Measurements from ENCODE around the gene NR3C2.

Gene NR3C2

GRCh38 chr4:148441624-148441985 is 609 bp downstream of the NR3C2 start:
- Histone ChIP-seq H3K27ac (ENCODE audit: low read depth, low read length) (no peak overlapping the region), H3K14ac (ENCODE audit: low read length) (no peak overlapping the region), H3K4me2 (ENCODE audit: low read length) (peak overlapping the region; percentile 99), H2BK12ac (ENCODE audit: low read length) (no peak overlapping the region), H2AFZ (ENCODE audit: insufficient read depth, low read length, poor library complexity) (no peak overlapping the region), H4K91ac (ENCODE audit: low read depth, low read length) (no peak overlapping the region), H4K8ac (ENCODE audit: low read depth, low read length) (no peak overlapping the region), H3K27me3 (ENCODE audit: insufficient read depth, low read length) (peaks cover 29% of the 10 kb centered on the region), H3K36me3 (ENCODE audit: control insufficient read depth in 1 of 2, insufficient read depth in 2 of 2, low read length in 2 of 2) (no peaks in the 10 kb centered on the region), H2AK5ac (ENCODE audit: low read length) (no peak overlapping the region), H3K9ac (ENCODE audit: low read length) (no peak overlapping the region), H3K4me3 (ENCODE audit: low read depth, low read length) (peak overlapping the region; percentile 85), H3K4me1 (ENCODE audit: control insufficient read depth in 1 of 2, insufficient read depth in 2 of 2, low read length in 2 of 2) (peaks cover 6 to 13% of the 10 kb centered on the region in 2 experiments), H3K79me2 (ENCODE audit: control insufficient read depth, insufficient read depth, low read length, poor library complexity) (no peaks in the 10 kb centered on the region), H3K79me1 (ENCODE audit: low read length) (peaks cover 2% of the 10 kb centered on the region), H2BK120ac (ENCODE audit: insufficient read depth, low read length, poor library complexity) (no peak overlapping the region), H3K4ac (ENCODE audit: low read depth, low read length) (no peak overlapping the region), H3K18ac (ENCODE audit: low read length) (no peak overlapping the region), H4K12ac (ENCODE audit: low read depth, low read length) (no peak overlapping the region), H3K9me3 (ENCODE audit: insufficient read depth, low read depth, low read length) (peaks cover 2% of the 10 kb centered on the region), H3K23ac (ENCODE audit: low read length) (no peak overlapping the region), H2BK5ac (ENCODE audit: low read depth, low read length, poor library complexity) (no peak overlapping the region)
- no CpG with 5 or more reads among the region's 12 CpGs for WGBS (ENCODE audit: extremely low coverage, insufficient coverage, insufficient read length)
- peak in 1 of 2 donors; percentile 13 for DNase-seq

GRCh38 chr4:148438047-148438446 is 4.2 kb downstream of the NR3C2 start:
- Histone ChIP-seq H3K27ac (ENCODE audit: low read depth, low read length) (no peak overlapping the region), H4K12ac (ENCODE audit: low read depth, low read length) (no peak overlapping the region), H3K23ac (ENCODE audit: low read length) (no peak overlapping the region), H4K8ac (ENCODE audit: low read depth, low read length) (no peak overlapping the region), H3K18ac (ENCODE audit: low read length) (no peak overlapping the region), H3K9me3 (ENCODE audit: insufficient read depth, low read depth, low read length) (no peaks in the 10 kb centered on the region), H3K4me3 (ENCODE audit: low read depth, low read length) (no peak overlapping the region), H4K91ac (ENCODE audit: low read depth, low read length) (no peak overlapping the region), H2BK5ac (ENCODE audit: low read depth, low read length, poor library complexity) (no peak overlapping the region), H2BK12ac (ENCODE audit: low read length) (no peak overlapping the region), H3K79me1 (ENCODE audit: low read length) (peaks cover 2% of the 10 kb centered on the region), H3K14ac (ENCODE audit: low read length) (no peak overlapping the region), H3K27me3 (ENCODE audit: insufficient read depth, low read length) (no peaks in the 10 kb centered on the region), H3K36me3 (ENCODE audit: control insufficient read depth in 1 of 2, insufficient read depth in 2 of 2, low read length in 2 of 2) (no peaks in the 10 kb centered on the region), H2AK5ac (ENCODE audit: low read length) (no peak overlapping the region), H2BK120ac (ENCODE audit: insufficient read depth, low read length, poor library complexity) (no peak overlapping the region), H3K79me2 (ENCODE audit: control insufficient read depth, insufficient read depth, low read length, poor library complexity) (no peaks in the 10 kb centered on the region), H3K4me2 (ENCODE audit: low read length) (no peak overlapping the region), H2AFZ (ENCODE audit: insufficient read depth, low read length, poor library complexity) (no peak overlapping the region), H3K4ac (ENCODE audit: low read depth, low read length) (no peak overlapping the region), H3K4me1 (ENCODE audit: control insufficient read depth in 1 of 2, insufficient read depth in 2 of 2, low read length in 2 of 2) (no peaks in the 10 kb centered on the region), H3K9ac (ENCODE audit: low read length) (peak overlapping the region; percentile 58)
- no CpG with 5 or more reads among the region's 2 CpGs for WGBS (ENCODE audit: extremely low coverage, insufficient coverage, insufficient read length)
- no peak for DNase-seq

- no peak overlapping the region for H3K4me2 ChIP-seq (ENCODE audit: low read length)
- no peak for DNase-seq
Observed at GRCh38 chr4:148437439-148437838, 4.8 kb downstream of the NR3C2 start.

GRCh38 chr4:148436512-148436911 is 5.7 kb downstream of the NR3C2 start:
- no peak overlapping the region for H3K23ac ChIP-seq (ENCODE audit: low read length)
- H3K79me1 ChIP-seq (ENCODE audit: low read length): no peaks in the 10 kb centered on the region
- no peak overlapping the region for H2BK12ac ChIP-seq (ENCODE audit: low read length)
- no peak overlapping the region for H2AFZ ChIP-seq (ENCODE audit: insufficient read depth, low read length, poor library complexity)
- H3K4ac ChIP-seq (ENCODE audit: low read depth, low read length): no peak overlapping the region
- H4K8ac ChIP-seq (ENCODE audit: low read depth, low read length): no peak overlapping the region
- no peak overlapping the region for H3K4me3 ChIP-seq (ENCODE audit: low read depth, low read length)
- no peak overlapping the region for H3K9ac ChIP-seq (ENCODE audit: low read length)
- no peak overlapping the region for H3K4me2 ChIP-seq (ENCODE audit: low read length)
- DNase-seq: no peak
- no peak overlapping the region for H3K14ac ChIP-seq (ENCODE audit: low read length)
- H3K4me1 ChIP-seq (ENCODE audit: control insufficient read depth in 1 of 2, insufficient read depth in 2 of 2, low read length in 2 of 2): no peaks in the 10 kb centered on the region
- H3K27me3 ChIP-seq (ENCODE audit: insufficient read depth, low read length): no peaks in the 10 kb centered on the region
- no peak overlapping the region for H3K18ac ChIP-seq (ENCODE audit: low read length)
- no CpG with 5 or more reads among the region's 7 CpGs for WGBS (ENCODE audit: extremely low coverage, insufficient coverage, insufficient read length)
- no peak overlapping the region for H2AK5ac ChIP-seq (ENCODE audit: low read length)
- no peak overlapping the region for H4K12ac ChIP-seq (ENCODE audit: low read depth, low read length)
- no peaks in the 10 kb centered on the region for H3K36me3 ChIP-seq (ENCODE audit: control insufficient read depth in 1 of 2, insufficient read depth in 2 of 2, low read length in 2 of 2)
- no peaks in the 10 kb centered on the region for H3K9me3 ChIP-seq (ENCODE audit: insufficient read depth, low read depth, low read length)
- H3K27ac ChIP-seq (ENCODE audit: low read depth, low read length): no peak overlapping the region
- H2BK120ac ChIP-seq (ENCODE audit: insufficient read depth, low read length, poor library complexity): no peak overlapping the region
- H3K79me2 ChIP-seq (ENCODE audit: control insufficient read depth, insufficient read depth, low read length, poor library complexity): no peaks in the 10 kb centered on the region
- H4K91ac ChIP-seq (ENCODE audit: low read depth, low read length): no peak overlapping the region
- H2BK5ac ChIP-seq (ENCODE audit: low read depth, low read length, poor library complexity): no peak overlapping the region

More at GRCh38 chr4:148437439-148437838, 4.8 kb downstream of the NR3C2 start:
- Histone ChIP-seq H4K8ac (ENCODE audit: low read depth, low read length) (no peak overlapping the region), H3K9me3 (ENCODE audit: insufficient read depth, low read depth, low read length) (no peaks in the 10 kb centered on the region), H2BK5ac (ENCODE audit: low read depth, low read length, poor library complexity) (no peak overlapping the region), H3K4me1 (ENCODE audit: control insufficient read depth in 1 of 2, insufficient read depth in 2 of 2, low read length in 2 of 2) (no peaks in the 10 kb centered on the region), H4K12ac (ENCODE audit: low read depth, low read length) (no peak overlapping the region), H3K9ac (ENCODE audit: low read length) (no peak overlapping the region), H2BK120ac (ENCODE audit: insufficient read depth, low read length, poor library complexity) (no peak overlapping the region), H2AFZ (ENCODE audit: insufficient read depth, low read length, poor library complexity) (no peak overlapping the region), H2AK5ac (ENCODE audit: low read length) (no peak overlapping the region), H3K27me3 (ENCODE audit: insufficient read depth, low read length) (no peaks in the 10 kb centered on the region), H3K4me3 (ENCODE audit: low read depth, low read length) (no peak overlapping the region), H3K27ac (ENCODE audit: low read depth, low read length) (no peak overlapping the region), H3K36me3 (ENCODE audit: control insufficient read depth in 1 of 2, insufficient read depth in 2 of 2, low read length in 2 of 2) (no peaks in the 10 kb centered on the region), H2BK12ac (ENCODE audit: low read length) (no peak overlapping the region), H3K23ac (ENCODE audit: low read length) (no peak overlapping the region), H3K79me1 (ENCODE audit: low read length) (no peaks in the 10 kb centered on the region), H3K18ac (ENCODE audit: low read length) (no peak overlapping the region), H3K14ac (ENCODE audit: low read length) (no peak overlapping the region), H3K4ac (ENCODE audit: low read depth, low read length) (no peak overlapping the region), H4K91ac (ENCODE audit: low read depth, low read length) (no peak overlapping the region), H3K79me2 (ENCODE audit: control insufficient read depth, insufficient read depth, low read length, poor library complexity) (no peaks in the 10 kb centered on the region)
- no CpG with 5 or more reads among the region's 2 CpGs for WGBS (ENCODE audit: extremely low coverage, insufficient coverage, insufficient read length)
